NCI-H345 treated with DMSO at 0.1 percent for 48 hours (cell line): ENCODE data around the gene NINL.
"Not testable (repeated sequence)": the region's sequence is repeated elsewhere in the genome, so short reads cannot be mapped to it uniquely, and the experiment has no call there.

Experiments
- DNase-seq: peaks from one replicate; lab custom pipeline; 2025; ENCODE audit not compliant: unreplicated experiment; lab: John Stamatoyannopoulos, UW

NINL gene

GRCh38 chr20:25584905-25585704 is at the start of gene NINL:
TSS of gene NINL (minus strand) at chr20:25585531. CDS start at chr20:25526587, 58,944 bp downstream.
- DNase-seq: peak; percentile 71

- DNase-seq: no peak
These were observed 47.8 kb upstream of the NINL start for GRCh38 chr20:25632940-25633790.

DNA sequence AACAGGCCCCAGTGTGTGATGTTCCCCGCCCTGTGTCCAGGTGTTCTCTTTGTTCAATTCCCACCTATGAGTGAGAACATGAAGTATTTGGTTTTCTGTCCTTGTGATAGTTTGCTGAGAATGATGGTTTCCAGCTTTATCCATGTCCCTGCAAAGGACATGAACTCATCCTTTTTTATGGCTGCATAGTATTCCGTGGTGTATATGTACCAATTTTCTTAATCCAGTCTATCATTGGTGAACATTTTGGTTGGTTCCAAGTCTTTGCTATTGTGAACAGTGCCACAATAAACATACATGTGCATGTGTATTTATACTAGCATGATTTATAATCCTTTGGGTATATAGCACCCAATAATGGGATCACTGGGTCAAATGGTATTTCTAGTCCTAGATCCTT is 45.3 kb upstream of the NINL start:
- DNase-seq: not testable (repeated sequence)

- no peak for DNase-seq
These were observed 44.6 kb upstream of the NINL start for GRCh38 chr20:25629816-25630499.

- no peak for DNase-seq
These were observed 41.4 kb upstream of the NINL start for GRCh38 chr20:25626779-25627178.

DNA sequence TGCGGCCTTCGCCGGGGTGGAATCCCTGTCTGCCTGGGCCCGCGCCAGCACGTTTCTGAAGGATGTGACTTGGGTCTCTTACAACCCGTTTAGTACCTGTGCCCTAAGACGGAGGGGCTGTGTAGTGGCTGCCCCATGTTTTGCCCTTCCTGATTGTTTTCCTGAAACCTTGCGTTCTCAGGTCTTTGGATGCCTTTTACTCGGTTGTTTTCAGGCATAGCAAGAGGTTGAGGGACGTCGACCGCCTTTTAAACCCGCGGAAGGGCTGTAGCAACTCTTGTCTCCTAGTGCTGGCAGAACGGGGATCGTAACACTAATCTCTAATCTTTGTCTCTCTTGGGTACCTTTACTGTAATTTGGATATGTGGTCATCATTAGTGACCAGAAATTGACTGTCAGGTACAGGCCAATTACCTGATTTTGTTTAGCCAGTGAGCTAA is 39.2 kb upstream of the NINL start:
- DNase-seq: no peak

- peak; percentile 97 for DNase-seq
These were observed 38.6 kb upstream of the NINL start, which contains the start of gene NANP for GRCh38 chr20:25623736-25624499. TSS of gene NANP (minus strand) at chr20:25624014. CDS start at chr20:25623948, 66 bp downstream.

DNA sequence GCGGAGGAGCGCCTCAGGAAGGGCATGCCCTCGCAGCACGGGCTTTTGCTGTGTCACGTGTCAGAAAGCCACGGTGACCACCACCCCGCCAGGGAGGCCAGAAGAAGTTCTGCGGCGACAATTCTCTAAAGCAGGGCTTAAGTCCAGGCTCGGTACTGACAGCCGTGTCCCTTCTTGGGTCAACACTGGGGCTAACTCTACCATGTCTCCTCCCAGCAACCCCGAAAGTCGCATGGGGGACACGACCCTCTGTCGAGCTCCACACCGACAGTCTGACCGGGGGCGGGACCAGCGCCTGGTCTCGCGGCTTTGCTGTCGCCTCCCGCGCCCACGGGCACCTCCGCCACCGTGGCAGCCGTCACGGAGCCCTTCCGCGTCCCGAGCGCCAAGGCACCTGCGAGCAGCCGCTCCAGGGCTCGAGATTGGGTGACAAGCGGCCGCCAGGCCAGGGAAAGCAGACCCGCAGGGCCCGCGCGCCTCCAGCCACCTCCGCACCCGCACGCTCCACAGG is 37.9 kb upstream of the NINL start:
- no peak for DNase-seq

GRCh38 chr20:25622450-25623224 is 37.3 kb upstream of the NINL start:
- DNase-seq: no peak

DNA sequence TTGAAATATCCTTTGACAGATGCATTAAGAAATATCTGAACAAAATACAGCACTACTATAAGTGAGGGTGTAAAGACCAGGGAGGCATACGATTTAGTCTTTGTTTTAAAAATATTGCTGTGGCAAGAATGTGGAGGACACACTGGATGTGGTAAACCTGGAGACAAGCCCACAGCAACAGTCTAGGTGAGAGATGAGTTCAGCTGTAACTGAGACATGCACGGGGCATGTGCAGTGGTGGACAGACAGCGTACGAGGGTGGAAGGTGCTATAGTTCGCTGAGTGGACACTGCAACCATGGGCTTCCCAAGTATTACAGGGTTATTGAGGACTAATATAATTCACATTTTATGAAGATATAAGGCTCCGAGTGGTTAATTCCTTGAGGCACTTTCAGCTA is 36.7 kb upstream of the NINL start:
- no peak for DNase-seq

DNA sequence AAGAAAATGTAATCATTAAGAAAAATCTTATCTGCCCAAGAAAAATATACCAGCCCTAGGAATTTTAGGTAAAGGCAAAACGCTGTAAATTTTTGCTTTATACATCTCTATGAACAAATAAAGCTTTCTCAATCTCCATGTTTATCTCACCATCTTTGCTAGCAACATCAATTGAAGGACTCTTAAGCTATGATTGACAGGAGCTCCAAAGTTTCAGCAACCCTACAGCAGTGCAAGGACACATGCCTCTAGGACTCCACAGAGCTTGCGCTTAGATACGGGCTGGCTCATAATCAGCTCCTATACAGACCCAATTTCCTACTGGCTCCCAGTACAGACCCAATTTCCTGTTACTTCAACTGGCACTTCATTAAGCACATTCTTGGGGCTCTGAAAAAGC is 34.2 kb upstream of the NINL start:
- no peak for DNase-seq

GRCh38 chr20:25608774-25609173 is 23.4 kb upstream of the NINL start:
- DNase-seq: no peak

DNA sequence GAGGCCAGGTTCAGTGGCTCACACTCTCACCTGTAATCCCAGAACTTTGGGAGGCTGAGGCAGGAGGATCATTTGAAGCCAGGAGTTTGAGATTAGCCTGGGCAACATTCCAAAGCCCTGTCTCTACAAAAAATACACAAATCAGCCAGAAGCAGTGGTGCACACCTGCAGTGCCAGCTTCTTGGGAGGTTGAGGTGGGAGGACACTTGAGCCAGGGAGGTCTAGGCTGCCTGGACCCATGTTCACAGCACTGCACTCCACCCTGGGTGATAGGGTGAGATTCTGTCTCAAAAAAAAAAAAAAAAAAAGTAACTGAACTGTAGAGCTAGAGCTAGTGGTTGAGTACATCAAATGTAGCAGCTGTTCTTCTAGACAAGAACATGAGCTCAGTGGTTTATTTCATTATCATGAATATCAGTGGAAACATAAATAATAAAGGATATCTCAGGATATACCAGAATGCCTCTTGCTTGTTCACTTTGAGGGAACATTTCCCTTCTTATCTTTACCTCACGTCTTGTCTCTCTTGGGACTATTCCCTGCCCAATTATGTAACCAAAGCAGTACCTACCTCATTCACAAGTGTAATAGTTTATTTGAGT is 20.9 kb upstream of the NINL start:
- DNase-seq: no peak

DNA sequence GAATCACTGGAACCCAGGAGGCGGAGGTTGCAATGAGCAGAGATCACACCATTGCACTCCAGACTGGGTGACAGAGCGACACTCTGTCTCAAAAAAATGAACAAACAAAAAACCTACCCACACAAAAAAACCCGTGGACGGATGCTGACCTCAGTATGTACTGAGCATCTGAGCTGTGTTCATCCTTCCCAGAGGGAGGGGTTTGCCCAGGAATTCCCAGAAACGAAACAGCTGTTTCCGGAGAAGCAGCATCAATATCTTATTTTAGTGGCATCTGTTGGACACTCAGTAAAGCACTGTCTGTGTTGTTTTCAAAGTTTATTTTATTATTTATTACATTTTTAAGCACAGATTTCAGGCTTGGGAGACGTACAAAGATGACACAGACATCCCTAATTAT is 19.8 kb upstream of the NINL start:
- DNase-seq: no peak

- DNase-seq: no peak
These were observed 19.3 kb upstream of the NINL start for GRCh38 chr20:25604611-25605010.

GRCh38 chr20:25602914-25603309 is 17.6 kb upstream of the NINL start:
- not testable (repeated sequence) for DNase-seq

GRCh38 chr20:25602191-25602913 is 17.0 kb upstream of the NINL start:
- not testable (repeated sequence) for DNase-seq

- no peak for DNase-seq
These were observed 16.3 kb upstream of the NINL start for GRCh38 chr20:25601659-25602058.

- no peak for DNase-seq
These were observed 15.3 kb upstream of the NINL start for GRCh38 chr20:25600632-25601031.
